ENCODE measurements around the gene TCTA.

The TCTA gene

GRCh38 chr3:49410846-49411534 is 1.2 kb upstream of the TCTA start:
- no peak for DNase-seq

GRCh38 chr3:49411535-49411967 is 672 bp upstream of the TCTA start:
- DNase-seq: no peak

GRCh38 chr3:49412632-49413337 is 562 bp downstream of the TCTA start:
- no peak for DNase-seq

- DNase-seq: no peak
These were observed 1.1 kb downstream of the TCTA start for GRCh38 chr3:49413338-49413734.

GRCh38 chr3:49414753-49415152 is 2.5 kb downstream of the TCTA start:
- DNase-seq: no peak

- no peak for DNase-seq
These were observed 3.8 kb downstream of the TCTA start for GRCh38 chr3:49415931-49416601.

GRCh38 chr3:49416867-49417266 is 4.6 kb downstream of the TCTA start:
- DNase-seq: no peak

- DNase-seq: no peak
These were observed 5.4 kb downstream of the TCTA start for GRCh38 chr3:49417516-49418120.

- DNase-seq: no peak
These were observed 9.7 kb downstream of the TCTA start for GRCh38 chr3:49421890-49422378.

GRCh38 chr3:49422379-49423248 is 10.4 kb downstream of the TCTA start, which contains the start of gene AMT:
Gene AMT, minus strand, starts transcription at chr3:49422473. Its CDS starts 23 bp downstream, at chr3:49422450.
- no peak for DNase-seq

GRCh38 chr3:49424816-49425215 is 12.6 kb downstream of the TCTA start:
- DNase-seq: no peak

- no peak for DNase-seq
These were observed 15.4 kb downstream of the TCTA start for GRCh38 chr3:49427586-49427985.

GRCh38 chr3:49428752-49429080 is 16.5 kb downstream of the TCTA start:
- no peak for DNase-seq

GRCh38 chr3:49434731-49435130 is 22.5 kb downstream of the TCTA start:
- no peak for DNase-seq

- DNase-seq: no peak
These were observed 33.2 kb downstream of the TCTA start for GRCh38 chr3:49445391-49445790.

GRCh38 chr3:49453621-49454020 is 41.4 kb downstream of the TCTA start:
- no peak for DNase-seq

- DNase-seq: no peak
These were observed 42.2 kb downstream of the TCTA start for GRCh38 chr3:49454458-49454857.

- no peak for DNase-seq
These were observed 42.9 kb downstream of the TCTA start for GRCh38 chr3:49454898-49455681.

- DNase-seq: no peak
These were observed 44.2 kb downstream of the TCTA start for GRCh38 chr3:49456466-49456865.

GRCh38 chr3:49460188-49460890 is 48.1 kb downstream of the TCTA start:
- no peak for DNase-seq

GRCh38 chr3:49460956-49461355 is 48.7 kb downstream of the TCTA start:
- no peak for DNase-seq
